DMS153 treated with DMSO at 0.1 percent for 48 hours (cell line): ENCODE data around the gene BPGM.
A peak's percentile ranks its signal among the peaks of the same experiment; 100 is the strongest.

Experiments
- DNase-seq: peaks from one replicate; lab custom pipeline; 2025; ENCODE audit not compliant: unreplicated experiment; lab: John Stamatoyannopoulos, UW

BPGM gene

DNA sequence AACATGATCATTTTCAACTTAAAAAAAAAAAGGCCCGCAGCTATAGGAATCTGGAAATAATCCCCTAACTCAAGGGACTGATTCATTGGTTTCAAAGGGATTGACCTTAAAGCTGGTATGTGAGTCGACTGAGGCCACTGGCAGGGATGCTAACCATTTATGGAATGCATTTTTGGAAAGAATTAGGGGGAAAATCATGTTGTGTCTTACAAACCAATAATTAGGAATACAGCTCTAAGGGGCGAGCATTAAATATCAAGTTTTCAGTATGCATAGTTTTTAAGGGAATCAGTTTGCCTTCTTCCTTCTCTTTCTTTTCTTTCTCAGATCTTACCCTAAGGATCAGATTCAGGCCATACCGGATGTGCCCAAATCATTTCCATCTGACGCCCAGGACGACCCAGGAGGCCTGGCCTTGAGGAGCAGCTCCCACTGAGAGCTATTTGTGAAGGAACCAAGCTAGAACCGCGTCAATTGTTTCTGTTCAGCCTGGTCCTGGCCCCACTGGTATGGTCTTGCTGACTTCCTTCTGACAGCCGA, 48.7 kb downstream of the BPGM start:
- no peak for DNase-seq

- no peak for DNase-seq
Measured at GRCh38 chr7:134696261-134696660, 49.6 kb downstream of the BPGM start.

GRCh38 chr7:134697205-134697886, 50.7 kb downstream of the BPGM start:
- no peak for DNase-seq

GRCh38 chr7:134698481-134698880, 51.8 kb downstream of the BPGM start:
- no peak for DNase-seq

GRCh38 chr7:134699021-134699818, 52.6 kb downstream of the BPGM start:
- no peak for DNase-seq

GRCh38 chr7:134699899-134700298, 53.2 kb downstream of the BPGM start:
- no peak for DNase-seq

- DNase-seq, result peak; percentile 4
Measured at GRCh38 chr7:134701272-134701671, 54.6 kb downstream of the BPGM start.

GRCh38 chr7:134702366-134703240, 56.0 kb downstream of the BPGM start:
- no peak for DNase-seq

DNA sequence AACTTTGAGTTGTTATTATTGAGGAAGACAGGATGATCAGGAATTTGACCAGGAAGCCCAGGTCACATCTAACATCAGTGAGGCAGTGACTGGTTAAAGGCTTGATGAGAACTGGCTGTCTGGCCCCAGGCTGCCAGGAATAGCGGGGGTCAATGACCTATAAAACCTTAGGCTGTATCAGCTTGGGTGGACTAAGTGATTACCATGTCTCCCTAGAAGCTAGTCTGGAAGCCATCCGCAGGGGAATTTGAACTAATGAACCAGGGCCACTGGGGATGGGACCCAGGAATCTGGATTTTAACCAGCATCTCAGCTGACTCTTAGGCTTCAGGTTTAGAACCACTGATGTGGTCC, 56.6 kb downstream of the BPGM start:
- no peak for DNase-seq

- DNase-seq, result no peak
Measured at GRCh38 chr7:134703782-134704181, 57.1 kb downstream of the BPGM start.

DNA sequence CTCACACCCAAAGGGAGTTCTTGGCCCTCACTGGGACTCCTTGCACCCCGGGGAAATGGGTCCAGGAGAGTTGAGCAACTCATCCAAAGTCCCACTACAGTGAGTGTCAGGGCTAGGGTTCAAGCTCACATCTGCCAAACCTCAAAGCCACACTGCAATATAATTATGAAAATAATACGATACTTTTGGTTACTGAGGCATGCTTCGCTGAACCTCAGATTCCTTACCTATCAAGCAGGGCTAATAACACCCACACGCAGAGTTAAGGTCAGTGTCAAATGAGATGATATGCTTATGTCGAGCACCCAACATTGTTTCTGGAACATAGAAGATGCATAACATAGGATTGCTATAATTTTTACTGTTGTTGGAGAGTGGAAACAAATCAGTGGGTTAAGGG, 58.2 kb downstream of the BPGM start:
- DNase-seq, result no peak

DNA sequence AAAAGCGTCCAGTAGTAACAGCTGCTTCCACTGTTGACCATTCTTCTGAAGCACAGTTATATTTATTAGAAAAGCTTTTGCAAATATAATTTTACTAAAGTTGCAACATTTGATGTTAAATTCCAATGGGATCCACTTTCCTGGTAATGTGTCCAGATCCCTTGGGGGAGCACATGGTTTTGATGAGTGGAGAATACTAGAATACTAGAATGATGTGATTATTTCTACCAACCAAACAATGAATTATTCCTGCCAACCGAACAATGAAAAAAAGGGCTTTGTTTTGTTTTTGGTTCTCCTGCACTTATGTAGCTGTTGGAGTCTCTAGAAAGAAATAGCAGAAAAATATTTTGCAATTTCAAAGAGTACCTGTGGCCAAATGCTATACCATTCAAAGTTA, 59.1 kb downstream of the BPGM start:
- no peak for DNase-seq

DNA sequence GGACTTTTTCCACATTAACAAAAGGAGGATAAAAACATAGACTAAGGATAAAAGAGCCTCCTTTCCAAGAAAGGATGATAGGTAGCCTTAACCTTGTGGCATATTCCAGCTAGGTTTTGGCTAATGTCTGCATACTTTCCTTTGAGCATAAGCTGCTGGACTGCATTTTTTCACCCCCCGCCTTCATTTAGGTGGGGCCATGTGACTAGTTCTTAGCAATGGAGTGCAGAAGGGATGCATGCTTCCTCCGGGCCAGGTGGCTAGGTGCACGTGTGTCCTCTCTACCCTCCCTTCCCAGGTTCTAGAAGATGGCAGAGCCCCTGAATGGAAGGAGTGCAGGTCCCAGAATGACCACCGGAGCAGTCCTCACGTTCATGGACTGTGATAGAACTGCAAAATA, 59.8 kb downstream of the BPGM start:
- DNase-seq, result no peak

GRCh38 chr7:134707663-134708378, 61.2 kb downstream of the BPGM start:
- DNase-seq, result no peak

DNA sequence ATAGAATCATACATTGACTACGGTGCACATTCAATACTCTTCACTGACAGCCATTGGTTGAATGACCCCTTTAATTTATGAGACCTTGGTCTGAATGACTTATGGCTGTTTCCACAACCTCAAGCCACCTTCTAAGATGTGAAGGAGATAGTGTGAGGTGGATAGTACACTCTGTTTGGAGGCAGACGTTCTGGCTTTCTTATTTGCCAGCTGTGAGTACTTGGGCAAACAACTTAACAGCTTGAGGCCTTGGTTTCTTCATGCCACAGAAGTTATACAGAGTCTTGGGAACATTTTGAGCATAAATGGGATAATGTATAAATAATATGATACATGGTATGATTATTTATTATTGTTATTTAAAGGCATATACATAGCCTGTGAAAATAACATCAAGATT, 62.0 kb downstream of the BPGM start:
- DNase-seq, result no peak

GRCh38 chr7:134709197-134709596, 62.5 kb downstream of the BPGM start:
- DNase-seq, result no peak

DNA sequence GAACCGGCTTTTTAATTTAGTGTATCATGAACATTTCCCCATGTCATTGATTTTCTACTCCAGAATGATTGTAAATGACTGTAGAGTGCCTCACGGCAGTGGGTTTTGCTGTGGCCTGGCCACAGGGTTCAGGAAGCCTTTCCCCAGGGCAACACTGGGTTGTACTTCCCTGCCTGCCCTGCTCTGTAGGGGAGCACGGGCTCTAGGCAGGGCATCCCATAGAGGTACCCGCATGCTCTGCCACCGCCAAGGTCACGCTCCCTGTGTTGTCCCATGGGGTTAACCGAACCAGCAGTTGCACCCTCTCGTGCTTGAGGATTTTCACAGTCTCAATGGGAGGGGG, 63.8 kb downstream of the BPGM start:
- DNase-seq, result no peak

- DNase-seq, result no peak
Measured at GRCh38 chr7:134710854-134711624, 64.4 kb downstream of the BPGM start.

DNA sequence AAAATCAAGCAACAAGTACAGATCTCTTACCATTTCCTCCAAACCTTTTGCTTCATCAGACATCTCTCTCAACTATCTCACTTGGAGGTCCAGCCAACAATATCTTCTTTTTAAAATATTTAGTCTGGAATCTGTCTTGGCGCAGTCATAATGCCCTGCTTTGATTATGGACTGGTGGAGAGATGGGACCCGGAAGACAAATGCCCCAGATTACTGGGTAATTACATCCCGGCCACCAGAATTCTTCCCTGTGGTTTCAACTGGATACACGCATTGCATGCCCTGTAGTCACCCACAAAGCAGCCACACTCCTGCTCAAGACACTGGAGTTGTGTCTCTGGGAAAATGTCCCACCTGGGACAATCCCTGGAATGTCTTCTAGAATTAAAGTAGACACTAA, 65.5 kb downstream of the BPGM start:
- no peak for DNase-seq

DNA sequence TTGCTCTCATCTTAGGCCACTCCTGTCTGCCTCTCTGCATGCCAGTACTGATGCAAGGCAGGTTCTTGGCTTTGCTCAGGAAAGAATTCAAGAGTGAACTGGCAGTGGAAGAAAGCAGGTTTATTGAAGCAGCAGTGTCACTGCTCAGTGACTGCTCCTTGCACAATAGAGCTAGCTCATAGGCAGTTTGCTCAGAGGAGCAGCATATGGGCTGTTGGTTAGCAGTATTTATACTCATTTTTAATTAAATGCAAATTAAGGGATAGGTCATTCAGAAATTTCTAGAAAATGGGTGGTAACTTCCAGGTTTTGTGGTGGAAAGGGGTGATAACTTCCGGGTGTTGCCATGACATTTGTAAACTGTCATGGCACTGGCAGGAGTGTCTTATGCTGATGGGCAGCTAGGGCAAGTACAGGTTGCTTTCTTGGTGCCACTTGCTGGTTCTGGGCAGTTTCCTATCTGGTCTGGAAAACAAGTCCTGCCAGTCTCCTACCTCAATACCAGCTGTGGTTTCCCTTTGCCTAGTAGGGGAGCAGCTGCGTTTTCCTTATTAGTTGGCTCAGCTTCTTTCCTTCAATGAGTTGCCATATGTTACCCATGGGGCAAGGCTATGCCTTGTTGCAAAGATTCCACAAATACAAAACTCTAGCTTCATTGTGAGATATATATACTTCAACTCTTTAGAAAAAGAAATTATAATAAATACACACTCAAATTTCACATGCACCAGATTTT, 68.0 kb downstream of the BPGM start:
- DNase-seq, result no peak
